Measurements from ENCODE around the gene CELA3A. TPM values are rescaled to one million over a fixed set of nuclear protein-coding genes. Genes with fewer than 3 reads are reported as not detected.

Gene CELA3A, protein sequence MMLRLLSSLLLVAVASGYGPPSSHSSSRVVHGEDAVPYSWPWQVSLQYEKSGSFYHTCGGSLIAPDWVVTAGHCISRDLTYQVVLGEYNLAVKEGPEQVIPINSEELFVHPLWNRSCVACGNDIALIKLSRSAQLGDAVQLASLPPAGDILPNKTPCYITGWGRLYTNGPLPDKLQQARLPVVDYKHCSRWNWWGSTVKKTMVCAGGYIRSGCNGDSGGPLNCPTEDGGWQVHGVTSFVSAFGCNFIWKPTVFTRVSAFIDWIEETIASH
- total RNA-seq = not detected in 2 replicates

DNA sequence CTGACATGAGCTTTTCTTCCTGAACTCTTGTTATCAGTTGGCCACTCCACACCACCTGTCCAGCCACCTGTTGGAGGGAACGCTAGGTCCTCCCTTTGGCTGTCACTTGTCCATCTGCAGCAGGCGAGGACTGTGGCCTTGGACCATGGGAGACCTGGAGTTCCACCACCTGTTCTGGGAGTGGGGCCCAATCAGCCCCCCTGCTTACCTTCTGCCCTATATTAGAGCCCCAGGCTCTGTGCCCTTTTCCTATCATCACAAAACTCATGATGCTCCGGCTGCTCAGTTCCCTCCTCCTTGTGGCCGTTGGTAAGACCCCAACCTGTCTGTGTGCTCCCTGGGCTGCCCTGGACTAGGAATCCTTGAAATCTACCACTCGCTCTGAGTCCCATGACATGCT, at the start of gene CELA3A:
TSS of gene CELA3A (plus strand) at position 249 of the 400 bp plus-strand sequence. CDS start at position 267, 18 bp downstream.

DNA sequence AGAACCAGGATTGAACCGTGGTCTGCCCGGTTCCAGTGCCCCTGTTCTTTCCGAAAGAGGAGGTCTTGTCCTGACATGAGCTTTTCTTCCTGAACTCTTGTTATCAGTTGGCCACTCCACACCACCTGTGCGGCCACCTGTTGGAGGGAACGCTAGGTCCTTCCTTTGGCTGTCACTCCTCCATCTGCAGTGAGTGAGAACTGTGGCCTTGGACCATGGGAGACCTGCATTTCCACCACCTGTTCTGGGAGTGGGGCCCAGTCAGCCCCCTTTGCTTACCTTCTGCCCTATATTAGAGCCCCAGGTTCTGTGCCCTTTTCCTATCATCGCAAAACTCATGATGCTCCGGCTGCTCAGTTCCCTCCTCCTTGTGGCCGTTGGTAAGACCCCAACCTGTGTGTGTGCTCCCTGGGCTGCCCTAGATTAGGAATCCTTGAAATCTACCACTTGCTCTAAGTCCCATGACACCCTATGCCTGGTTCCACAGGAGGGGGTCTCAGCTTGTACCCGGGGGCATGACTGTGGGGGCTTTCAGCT, 24.7 kb upstream of the CELA3A start, which contains the start of gene CELA3B:
TSS of gene CELA3B (plus strand) at position 320 of the 537 bp plus-strand sequence. CDS start at position 338, 18 bp downstream.

DNA sequence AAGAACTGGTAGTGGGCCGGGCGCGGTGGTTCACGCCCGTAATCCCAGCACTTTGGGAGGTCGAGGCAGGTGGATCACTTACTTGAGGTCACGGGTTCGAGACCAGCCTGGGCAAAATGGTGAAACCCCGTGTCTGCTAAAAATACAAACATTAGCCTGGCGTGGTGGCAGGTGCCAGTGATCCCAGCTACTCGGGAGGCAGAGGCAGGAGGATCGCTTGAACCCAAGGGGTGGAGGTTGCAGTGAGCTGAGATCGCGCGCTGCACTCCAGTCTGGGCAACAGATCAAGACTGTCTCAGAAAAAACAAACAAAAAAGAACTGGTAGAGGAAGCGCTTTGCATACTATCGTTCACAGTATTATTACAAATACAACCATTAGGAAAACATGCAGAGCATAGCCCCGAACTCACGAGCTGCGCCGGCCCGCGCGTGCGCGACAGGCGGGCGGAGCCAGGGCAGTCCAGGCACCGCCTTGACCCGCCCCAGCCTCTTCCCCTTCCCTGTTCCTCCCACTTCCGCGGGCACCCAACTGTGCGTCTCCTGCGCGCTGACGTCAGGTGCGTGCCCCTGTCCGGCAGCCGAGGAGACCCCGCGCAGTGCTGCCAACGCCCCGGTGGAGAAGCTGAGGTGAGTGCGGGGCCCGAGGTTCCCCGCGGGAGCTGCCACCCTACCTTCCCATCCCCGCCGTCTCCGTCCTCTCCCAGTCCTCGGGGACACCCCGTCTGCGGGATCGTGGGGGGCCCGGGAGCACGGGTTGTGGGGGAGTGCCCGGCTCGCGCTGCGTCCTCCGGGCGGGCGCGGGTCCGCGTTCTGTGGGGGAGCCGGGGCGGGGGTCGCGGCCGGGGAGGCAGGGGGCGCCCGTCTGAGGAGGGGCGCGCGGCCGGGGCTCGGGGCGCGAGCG, 50.9 kb downstream of the CELA3A start, which contains the start of gene CDC42:
TSS of gene CDC42 (plus strand) at position 595 of the 902 bp plus-strand sequence. CDS start 25,770 bp downstream, outside the sequence.

Other genes starting within 250 kb of the CELA3A start
- gene USP48, start 218.5 kb upstream of the CELA3A start, total RNA-seq = 46.3 and 48.4 TPM in 2 replicates
- 0.13 TPM in 1 of 2 replicates, not detected in the other for gene LDLRAD2, start 189.4 kb upstream of the CELA3A start, total RNA-seq
- 659 and 1,078 TPM in 2 replicates for gene HSPG2, start 64.3 kb upstream of the CELA3A start, total RNA-seq
- not detected in 2 replicates for gene CELA3B, start 24.6 kb upstream of the CELA3A start, total RNA-seq
- 209 and 250 TPM in 2 replicates for gene CDC42, start 51.1 kb downstream of the CELA3A start, total RNA-seq
- not detected in 2 replicates for gene WNT4, start 141.4 kb downstream of the CELA3A start, total RNA-seq